GM18505 (cell line): Measurements from ENCODE around the gene MDP1.
"Not testable (repeated sequence)": the region's sequence is repeated elsewhere in the genome, so short reads cannot be mapped to it uniquely, and the experiment has no call there.

Experiments used
- ATAC-seq: cut with Tn5 transposase; IDR thresholded peaks from one replicate; pipeline ENCODE4 v1.9.1; 2021; ENCODE audit not compliant: unreplicated experiment
- POLR2A ChIP-seq: IDR thresholded peaks from 4 replicates; pipeline ENCODE4 v1.6.1; 2011; ENCODE audit warnings: borderline replicate concordance; ENCODE audit not compliant: insufficient read depth, insufficient read length; ENCODE audit errors: extremely low read depth

MDP1 gene

GRCh38 chr14:24231263-24232120 is 15.6 kb upstream of the MDP1 start:
- ATAC-seq, result peak; percentile 4
- TF ChIP-seq POLR2A, result no peak

- ATAC-seq, result no peak
- TF ChIP-seq POLR2A, result no peak
Observed at GRCh38 chr14:24228902-24229301, 13.0 kb upstream of the MDP1 start.

GRCh38 chr14:24226473-24226872 is 10.6 kb upstream of the MDP1 start:
- no peak for TF ChIP-seq POLR2A
- no peak for ATAC-seq

- no peak for TF ChIP-seq POLR2A
- ATAC-seq, result no peak
Observed at GRCh38 chr14:24224618-24225071, 8.8 kb upstream of the MDP1 start.

- ATAC-seq, result not testable (repeated sequence)
Observed at GRCh38 chr14:24222987-24223386, 7.1 kb upstream of the MDP1 start.

GRCh38 chr14:24219521-24219920 is 3.7 kb upstream of the MDP1 start:
- no peak for TF ChIP-seq POLR2A
- ATAC-seq, result no peak

GRCh38 chr14:24219080-24219479 is 3.2 kb upstream of the MDP1 start:
- ATAC-seq, result no peak
- TF ChIP-seq POLR2A, result no peak

GRCh38 chr14:24216876-24217275 is 1.0 kb upstream of the MDP1 start:
- ATAC-seq, result not testable (repeated sequence)

- no peak for TF ChIP-seq POLR2A
- no peak for ATAC-seq
Observed at GRCh38 chr14:24216345-24216699, 456 bp upstream of the MDP1 start.

- no peak for TF ChIP-seq POLR2A
Observed at GRCh38 chr14:24213866-24214662, 1.8 kb downstream of the MDP1 start.

GRCh38 chr14:24212924-24213865 is 2.7 kb downstream of the MDP1 start, which contains the start of gene CHMP4A:
CHMP4A (minus strand) TSS chr14:24213488; CDS start chr14:24213439, 49 bp downstream.
- peak; percentile 98 for TF ChIP-seq POLR2A

More at GRCh38 chr14:24213866-24214662, 1.8 kb downstream of the MDP1 start:
- no peak for ATAC-seq

GRCh38 chr14:24211311-24211710 is 4.6 kb downstream of the MDP1 start:
- ATAC-seq, result no peak
- TF ChIP-seq POLR2A, result peak; percentile 24

More at GRCh38 chr14:24212924-24213865, 2.7 kb downstream of the MDP1 start, which contains the start of gene CHMP4A:
- ATAC-seq, result peak; percentile 74

- TF ChIP-seq POLR2A, result no peak
- ATAC-seq, result no peak
Observed at GRCh38 chr14:24207625-24208024, 8.2 kb downstream of the MDP1 start.
